ENCODE results near the gene AK4.

GRCh38 chr1:65255035-65255655 lies 107.1 kb downstream of the AK4 start:
- no peak for TF ChIP-seq CTCF (IDR thresholded peaks at IDR 0.05; ENCODE audit: insufficient read depth, low read length, poor library complexity, severe bottlenecking)
- TF ChIP-seq EZH2phosphoT487 (conservative IDR thresholded peaks at IDR 0.05; ENCODE audit: low read length): no peak

Data from SU-DHL-6 (cell line).